GM12878 (cell line): ENCODE data around the gene AKNA. TPM values are rescaled to one million over a fixed set of nuclear protein-coding genes. Genes with fewer than 3 reads are reported as not detected.

Experiments used
- ATAC-seq: fragments of 200-7000 bp; cut with Tn5 transposase; 3 replicates; pipeline ENCODE4 v1.9.1; 2020; ENCODE audit warnings: mild to moderate bottlenecking, moderate library complexity
- BruUV-seq: library from RNA; stranded (reverse); fragments of 400-500 nt; replicated peaks from 2 replicates; lab custom pipeline; 2021; lab: Mats Ljungman, UMichigan
- CTCF ChIA-PET: fragments of 300-600 bp; sonication (Branson Sonifier 250); formaldehyde crosslinking; extraction: SDS; loops from one replicate; lab custom pipeline; 2021; ENCODE audit warnings: inconsistent platforms; lab: Yijun Ruan, JAX
- POLR2A ChIA-PET: fragments of 350-600 bp; formaldehyde crosslinking; extraction: SDS; loops from one replicate; lab custom pipeline; 2021; ENCODE audit warnings: inconsistent platforms; lab: Charles Lee
- RAD21 ChIA-PET: fragments of 300-600 bp; sonication (Branson Sonifier 250); formaldehyde crosslinking; loops from one replicate; lab custom pipeline; 2023; ENCODE audit warnings: antibody characterized with exemption; ENCODE audit not compliant: unreplicated experiment; lab: Charles Lee
- SMC1A ChIA-PET: fragments of 300-600 bp; sonication (Branson Sonifier 250); formaldehyde crosslinking; loops from one replicate; lab custom pipeline; 2023; ENCODE audit not compliant: unreplicated experiment, uncharacterized antibody; lab: Charles Lee
- DNase-seq: peaks from one replicate; pipeline ENCODE4 v3.0.0-alpha.2; 2011; ENCODE audit warnings: low read depth, low spot score
- FAIRE-seq: peaks from 3 replicates; lab custom pipeline; 2011; peaks lifted over from hg19 to GRCh38; lab: Jason Lieb, UNC
- H2AFZ ChIP-seq: 2 replicates; pipeline ENCODE4 v1.6.0; 2011; ENCODE audit warnings: low read depth, low read length, control low read depth; ENCODE audit not compliant: control insufficient read depth
- H3K27ac ChIP-seq: 2 replicates; pipeline ENCODE4 v1.5.1; 2011; ENCODE audit warnings: control low read depth; ENCODE audit not compliant: control insufficient read depth, insufficient read depth
- H3K27me3 ChIP-seq, 2 experiments: replicated peaks in 1 of 2; 2 replicates each; pipeline versions ENCODE4 v1.6.0 to v1.6.1; 2011; ENCODE audit warnings: low read length in 1 of 2; ENCODE audit not compliant: control insufficient read depth in 2 of 2, insufficient read depth in 2 of 2
- H3K36me3 ChIP-seq, 2 experiments: 2 replicates each; pipeline ENCODE4 v1.5.1; 2011; ENCODE audit warnings: low read length in 1 of 2; ENCODE audit not compliant: control insufficient read depth in 2 of 2, insufficient read depth in 2 of 2
- H3K4me1 ChIP-seq: 2 replicates; pipeline ENCODE4 v1.6.1; 2011; ENCODE audit warnings: mild to moderate bottlenecking, low read length, moderate library complexity, mixed read lengths; ENCODE audit not compliant: control insufficient read depth, insufficient read depth
- H3K4me2 ChIP-seq: 2 replicates; pipeline ENCODE4 v1.6.0; 2011; ENCODE audit warnings: control low read depth; ENCODE audit not compliant: control insufficient read depth, insufficient read depth
- H3K4me3 ChIP-seq: fragments of 200-600 bp; sonication (generic); 2 replicates; pipeline ENCODE4 v1.5.1; 2016
- H3K79me2 ChIP-seq: 2 replicates; pipeline ENCODE4 v1.6.0; 2011; ENCODE audit warnings: low read length; ENCODE audit not compliant: control insufficient read depth, insufficient read depth
- H3K9ac ChIP-seq: 2 replicates; pipeline ENCODE4 v1.8.0; 2011; ENCODE audit warnings: low read length, control low read depth, mixed read lengths; ENCODE audit not compliant: control insufficient read depth, insufficient read depth
- H3K9me3 ChIP-seq: replicated peaks from 3 replicates; pipeline ENCODE4 v1.5.1; 2011; ENCODE audit warnings: mild to moderate bottlenecking, low read length; ENCODE audit not compliant: control insufficient read depth, insufficient read depth
- H4K20me1 ChIP-seq: 2 replicates; pipeline ENCODE4 v1.6.0; 2011; ENCODE audit not compliant: control insufficient read depth, insufficient read depth
- CEBPZ ChIP-seq: fragments of 150-350 bp; IDR thresholded peaks from 2 replicates; pipeline ENCODE4 v1.6.1; 2016; ENCODE audit warnings: low read depth, low read length
- MEF2A ChIP-seq: IDR thresholded peaks from 2 replicates; pipeline ENCODE4 v1.6.1; 2011; ENCODE audit warnings: low read depth, mild to moderate bottlenecking, low read length, moderate library complexity; ENCODE audit not compliant: insufficient read depth
- SREBF2 ChIP-seq: IDR thresholded peaks from 2 replicates; pipeline ENCODE4 v1.6.1; 2012; ENCODE audit warnings: mild to moderate bottlenecking, low read length
- WGBS: methylation state at CpG from one replicate; pipeline ENCODE4 v1.1.6; 2016; ENCODE audit warnings: low lambda C conversion rate; ENCODE audit not compliant: insufficient replicate concordance, insufficient coverage; ENCODE audit errors: missing lambda C conversion rate; 5-methylcytosine and 5-hydroxymethylcytosine counted together
- in situ Hi-C: fragments of 300-500 bp; cut with MboI; formaldehyde crosslinking; loops from 9 replicates; pipeline ENCODE4 v1.14.3; 2018; ENCODE audit warnings: mixed read lengths
- intact Hi-C: fragments of 100-400 bp; cut with micrococcal nuclease; formaldehyde crosslinking; loops from one replicate; pipeline ENCODE4 v1.14.2; 2022; ENCODE audit not compliant: unreplicated experiment
- polyA plus RNA-seq, 11 experiments: library from polyadenylated mRNA; depleted of rRNA in 4 of 11; unstranded in 6 of 11; stranded (reverse) in 5 of 11; fragments of >200 nt; fragmentation: Nextera tagmentation in 4 of 11; fragmentation: Illumina TruSeq in 1 of 11; extraction: Ambion mirVana in 4 of 11; extraction: Trizol in 1 of 11; gene quantifications; 1 replicate in 1 of 11; 2 replicates in 10 of 11; pipeline versions ENCODE4 v1.2.1 to v1.2.3, GENCODE V29; 2011 to 2016; ENCODE audit warnings: inconsistent platforms in 2 of 11, missing spikeins in 2 of 11, low read depth in 1 of 11
- total RNA-seq, 4 experiments: library from RNA; depleted of rRNA in 3 of 4; stranded (reverse); fragments of >200 nt in 3 of 4; fragmentation: Illumina TruSeq in 1 of 4; extraction: Trizol in 1 of 4; gene quantifications; 2 replicates each; pipeline versions ENCODE4 v1.2.1 to v1.2.3, GENCODE V29; 2013 to 2021
- TF ChIP-seq, protein P1 (sequence below): IDR thresholded peaks from 2 replicates; pipeline ENCODE4 v1.6.1; 2011; ENCODE audit warnings: low read depth, low read length, improper control_type of control experiment, borderline replicate concordance

AKNA gene
- total and polyA plus RNA-seq, 10 of the 15 experiments (the other 5 are each of a cell fraction or from before 2014, with no cell fraction given) = 1.6 to 132 (median 35.3) TPM

- H3K27me3 ChIP-seq = peaks cover 0 to 2% of the 10 kb centered on the region in 2 experiments; a peak in 3 of 4 replicates
- H3K79me2 ChIP-seq = no peaks in the 10 kb centered on the region
- POLR2A ChIA-PET = no interaction called here
- ATAC-seq (no peak), DNase-seq (no peak), FAIRE-seq (no peak)
- H3K27ac ChIP-seq = no peak overlapping the region
- H3K9me3 ChIP-seq = no peaks in the 10 kb centered on the region
- H3K9ac ChIP-seq = no peak overlapping the region
- intact Hi-C loops = no loop called here
- H3K4me1 ChIP-seq = no peaks in the 10 kb centered on the region
- CTCF ChIA-PET = no interaction called here
- no peak overlapping the region for H3K4me3 ChIP-seq
- RAD21 ChIA-PET = no interaction called here
- H3K4me2 ChIP-seq = no peak overlapping the region
- in situ Hi-C loops = no loop called here
- H3K36me3 ChIP-seq = no peaks in the 10 kb centered on the region
- no peak for TF ChIP-seq MEF2A
- TF ChIP-seq, protein P1, sequence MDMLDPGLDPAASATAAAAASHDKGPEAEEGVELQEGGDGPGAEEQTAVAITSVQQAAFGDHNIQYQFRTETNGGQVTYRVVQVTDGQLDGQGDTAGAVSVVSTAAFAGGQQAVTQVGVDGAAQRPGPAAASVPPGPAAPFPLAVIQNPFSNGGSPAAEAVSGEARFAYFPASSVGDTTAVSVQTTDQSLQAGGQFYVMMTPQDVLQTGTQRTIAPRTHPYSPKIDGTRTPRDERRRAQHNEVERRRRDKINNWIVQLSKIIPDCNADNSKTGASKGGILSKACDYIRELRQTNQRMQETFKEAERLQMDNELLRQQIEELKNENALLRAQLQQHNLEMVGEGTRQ = no peak
- TF ChIP-seq SREBF2 = no peak
- TF ChIP-seq CEBPZ = no peak
- WGBS = 39% methylated on average over 6 of the region's 6 CpGs
- SMC1A ChIA-PET = no interaction called here
- H4K20me1 ChIP-seq = 0 out of 2 replicates have a peak, but pooled peaks cover 3% of the 10 kb centered on the region
- no TSS peak for BruUV-seq
- no peak overlapping the region for H2AFZ ChIP-seq
Measured at GRCh38 chr9:114307899-114308267, 79.9 kb downstream of the AKNA start.
